ENCODE measurements around the gene PCGF3.
"Not testable (repeated sequence)": the region's sequence is repeated elsewhere in the genome, so short reads cannot be mapped to it uniquely, and the experiment has no call there.

Gene PCGF3

DNA sequence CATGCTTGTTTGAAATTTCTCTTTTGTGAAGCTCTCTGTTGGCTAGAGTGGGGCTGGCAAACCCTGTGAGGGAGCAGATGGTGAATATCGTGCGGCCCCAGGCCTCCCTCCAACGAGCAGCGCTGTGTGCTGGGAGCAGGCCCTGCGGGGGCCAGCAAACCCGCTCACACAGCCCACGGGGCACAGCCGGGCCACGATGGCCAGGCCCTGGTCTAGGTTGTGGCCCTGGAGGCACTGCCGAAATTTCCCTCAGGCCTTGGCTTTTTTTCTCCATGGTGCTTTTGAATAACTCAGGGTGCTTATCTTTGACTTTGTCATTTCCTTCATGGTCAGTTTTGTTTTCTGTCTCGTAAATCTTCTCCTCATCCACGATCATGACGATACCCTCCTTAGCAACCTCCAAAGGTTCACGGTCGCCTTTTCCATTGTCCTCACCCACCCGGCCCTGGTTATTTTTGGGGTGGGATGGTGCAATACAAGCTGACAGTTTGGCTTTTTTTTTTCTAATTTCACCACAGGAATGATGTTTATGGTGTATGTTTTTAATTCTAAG, 20.7 kb downstream of the PCGF3 start:
- TF ChIP-seq, protein P1, sequence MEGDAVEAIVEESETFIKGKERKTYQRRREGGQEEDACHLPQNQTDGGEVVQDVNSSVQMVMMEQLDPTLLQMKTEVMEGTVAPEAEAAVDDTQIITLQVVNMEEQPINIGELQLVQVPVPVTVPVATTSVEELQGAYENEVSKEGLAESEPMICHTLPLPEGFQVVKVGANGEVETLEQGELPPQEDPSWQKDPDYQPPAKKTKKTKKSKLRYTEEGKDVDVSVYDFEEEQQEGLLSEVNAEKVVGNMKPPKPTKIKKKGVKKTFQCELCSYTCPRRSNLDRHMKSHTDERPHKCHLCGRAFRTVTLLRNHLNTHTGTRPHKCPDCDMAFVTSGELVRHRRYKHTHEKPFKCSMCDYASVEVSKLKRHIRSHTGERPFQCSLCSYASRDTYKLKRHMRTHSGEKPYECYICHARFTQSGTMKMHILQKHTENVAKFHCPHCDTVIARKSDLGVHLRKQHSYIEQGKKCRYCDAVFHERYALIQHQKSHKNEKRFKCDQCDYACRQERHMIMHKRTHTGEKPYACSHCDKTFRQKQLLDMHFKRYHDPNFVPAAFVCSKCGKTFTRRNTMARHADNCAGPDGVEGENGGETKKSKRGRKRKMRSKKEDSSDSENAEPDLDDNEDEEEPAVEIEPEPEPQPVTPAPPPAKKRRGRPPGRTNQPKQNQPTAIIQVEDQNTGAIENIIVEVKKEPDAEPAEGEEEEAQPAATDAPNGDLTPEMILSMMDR (IDR thresholded peaks at IDR 0.05; ENCODE audit: low read depth, low read length, missing control alignments) = no peak
- H3K4me3 ChIP-seq (ENCODE audit: low read depth, low read length) = no peak overlapping the region
- in situ Hi-C loops (cut with HindIII; ENCODE audit: low sequenced_read_pairs) = no loop called here
- no peak for DNase-seq (ENCODE audit: low read depth)

DNA sequence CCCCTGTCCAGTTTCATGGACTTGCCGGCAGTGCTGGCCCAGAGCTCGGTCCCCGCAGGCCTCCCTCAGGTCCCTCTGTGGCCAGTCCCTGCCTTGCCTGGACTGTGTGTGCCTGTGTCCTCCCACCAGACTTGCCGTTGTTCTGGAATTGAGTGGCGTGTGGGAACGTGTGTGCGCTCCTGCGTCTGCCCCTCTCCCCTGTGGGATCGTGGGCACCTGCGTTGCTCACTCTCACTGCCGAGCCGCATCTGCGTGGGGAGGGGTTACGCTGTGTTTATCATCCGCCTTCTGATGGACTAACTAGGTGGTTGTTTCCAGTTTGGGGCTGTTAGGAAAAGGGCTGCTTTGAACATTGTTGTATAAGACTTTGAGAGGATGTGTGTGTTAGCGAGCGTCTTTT, 21.2 kb downstream of the PCGF3 start:
- DNase-seq (ENCODE audit: low read depth) = no peak
- in situ Hi-C loops (cut with HindIII; ENCODE audit: low sequenced_read_pairs) = no loop called here
- no peak overlapping the region for H3K4me3 ChIP-seq (ENCODE audit: low read depth, low read length)
- TF ChIP-seq, protein P1 (IDR thresholded peaks at IDR 0.05; ENCODE audit: low read depth, low read length, missing control alignments) = no peak

DNA sequence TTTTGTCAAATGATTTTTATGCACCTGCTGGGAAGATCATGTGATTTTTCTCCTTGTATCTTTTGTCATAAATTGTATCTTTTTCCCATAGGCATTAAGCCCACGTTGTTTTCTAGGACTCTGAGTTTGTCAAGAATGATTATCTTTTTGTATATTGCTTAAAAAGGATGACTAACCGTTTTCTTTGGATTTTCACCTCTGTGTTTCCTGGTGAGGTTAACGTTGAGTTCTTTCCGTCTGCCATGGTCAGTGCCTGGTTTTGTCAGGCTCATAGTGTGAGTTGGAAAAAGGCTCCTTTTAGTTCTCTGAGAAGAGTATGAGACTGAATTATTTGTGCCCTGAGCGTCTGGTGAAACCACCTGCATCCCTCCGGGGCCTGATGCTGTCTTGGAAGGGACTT, 21.9 kb downstream of the PCGF3 start:
- TF ChIP-seq, protein P1 (IDR thresholded peaks at IDR 0.05; ENCODE audit: low read depth, low read length, missing control alignments) = no peak
- in situ Hi-C loops (cut with HindIII; ENCODE audit: low sequenced_read_pairs) = no loop called here
- no peak for DNase-seq (ENCODE audit: low read depth)
- no peak overlapping the region for H3K4me3 ChIP-seq (ENCODE audit: low read depth, low read length)

DNA sequence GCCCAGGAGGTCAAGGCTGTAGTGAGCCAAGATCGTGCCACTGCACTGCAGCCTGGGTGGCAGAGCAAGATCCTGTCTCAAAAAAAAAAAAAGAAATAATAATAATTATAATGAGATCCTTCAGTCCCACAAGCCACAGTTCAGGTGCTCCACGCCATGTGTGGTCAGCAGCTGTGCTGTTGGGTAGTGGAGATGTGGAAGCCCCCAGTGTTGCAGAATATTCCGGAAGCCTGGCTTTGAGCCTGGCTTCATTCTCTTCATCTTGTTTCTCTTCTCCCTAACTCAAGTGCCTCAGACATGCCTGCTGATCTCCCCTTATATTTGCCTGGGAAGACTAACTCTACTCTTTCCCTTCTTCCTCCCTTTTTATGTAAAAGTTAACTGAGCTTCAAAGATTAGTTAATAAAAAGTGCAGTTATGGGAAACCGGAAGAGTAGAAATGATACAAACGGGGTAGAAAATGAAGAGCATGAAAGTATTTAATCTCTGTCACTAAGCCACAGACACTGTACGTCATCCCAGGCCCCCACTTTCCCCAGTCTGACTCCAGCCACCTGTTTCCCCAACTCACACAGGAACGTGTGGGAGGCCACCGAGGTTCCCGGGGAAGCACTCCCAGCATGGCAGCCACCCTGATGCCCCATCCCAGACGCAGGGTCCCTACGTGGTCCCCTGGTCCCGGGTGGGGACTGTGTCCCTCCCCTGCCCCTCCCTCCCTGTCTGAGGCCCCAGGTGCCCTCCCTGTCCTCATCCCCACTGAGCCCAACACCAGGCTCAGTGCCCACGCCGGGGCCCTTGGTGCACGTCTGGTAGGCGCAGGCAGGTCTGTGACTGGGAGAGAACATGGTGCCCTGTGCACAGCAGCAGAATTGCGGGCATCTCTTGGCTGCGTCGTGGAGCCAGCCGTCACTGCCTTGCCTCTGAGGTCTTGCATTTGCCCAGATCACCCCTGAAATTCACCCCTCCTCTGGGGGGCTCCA, 24.0 kb downstream of the PCGF3 start:
- DNase-seq (ENCODE audit: low read depth) = no peak
- TF ChIP-seq, protein P1 (IDR thresholded peaks at IDR 0.05; ENCODE audit: low read depth, low read length, missing control alignments) = no peak
- no peak overlapping the region for H3K4me3 ChIP-seq (ENCODE audit: low read depth, low read length)
- in situ Hi-C loops (cut with HindIII; ENCODE audit: low sequenced_read_pairs) = no loop called here

DNA sequence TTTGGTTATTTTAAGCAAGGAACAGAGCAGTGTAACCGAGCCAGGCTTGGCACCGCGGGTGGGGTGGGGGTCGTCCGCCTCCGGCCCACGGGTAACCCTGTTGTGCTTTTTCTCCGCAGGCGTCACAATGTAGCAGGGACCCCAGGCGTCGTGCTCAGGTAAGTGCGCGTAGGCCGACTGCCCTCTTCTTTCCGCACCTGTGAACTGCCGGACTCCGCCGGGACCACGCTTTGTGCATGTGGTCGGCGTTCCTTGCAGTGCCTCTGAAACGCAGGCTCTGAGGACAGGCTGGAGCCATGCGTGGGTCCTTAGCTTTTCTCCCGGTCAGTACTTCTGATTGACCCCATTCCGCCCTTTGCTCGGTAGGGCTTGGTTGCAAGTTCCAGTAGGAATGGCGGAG, 24.9 kb downstream of the PCGF3 start:
- in situ Hi-C loops (cut with HindIII; ENCODE audit: low sequenced_read_pairs) = no loop called here
- no peak for DNase-seq (ENCODE audit: low read depth)
- no peak overlapping the region for H3K4me3 ChIP-seq (ENCODE audit: low read depth, low read length)
- TF ChIP-seq, protein P1 (IDR thresholded peaks at IDR 0.05; ENCODE audit: low read depth, low read length, missing control alignments) = no peak

DNA sequence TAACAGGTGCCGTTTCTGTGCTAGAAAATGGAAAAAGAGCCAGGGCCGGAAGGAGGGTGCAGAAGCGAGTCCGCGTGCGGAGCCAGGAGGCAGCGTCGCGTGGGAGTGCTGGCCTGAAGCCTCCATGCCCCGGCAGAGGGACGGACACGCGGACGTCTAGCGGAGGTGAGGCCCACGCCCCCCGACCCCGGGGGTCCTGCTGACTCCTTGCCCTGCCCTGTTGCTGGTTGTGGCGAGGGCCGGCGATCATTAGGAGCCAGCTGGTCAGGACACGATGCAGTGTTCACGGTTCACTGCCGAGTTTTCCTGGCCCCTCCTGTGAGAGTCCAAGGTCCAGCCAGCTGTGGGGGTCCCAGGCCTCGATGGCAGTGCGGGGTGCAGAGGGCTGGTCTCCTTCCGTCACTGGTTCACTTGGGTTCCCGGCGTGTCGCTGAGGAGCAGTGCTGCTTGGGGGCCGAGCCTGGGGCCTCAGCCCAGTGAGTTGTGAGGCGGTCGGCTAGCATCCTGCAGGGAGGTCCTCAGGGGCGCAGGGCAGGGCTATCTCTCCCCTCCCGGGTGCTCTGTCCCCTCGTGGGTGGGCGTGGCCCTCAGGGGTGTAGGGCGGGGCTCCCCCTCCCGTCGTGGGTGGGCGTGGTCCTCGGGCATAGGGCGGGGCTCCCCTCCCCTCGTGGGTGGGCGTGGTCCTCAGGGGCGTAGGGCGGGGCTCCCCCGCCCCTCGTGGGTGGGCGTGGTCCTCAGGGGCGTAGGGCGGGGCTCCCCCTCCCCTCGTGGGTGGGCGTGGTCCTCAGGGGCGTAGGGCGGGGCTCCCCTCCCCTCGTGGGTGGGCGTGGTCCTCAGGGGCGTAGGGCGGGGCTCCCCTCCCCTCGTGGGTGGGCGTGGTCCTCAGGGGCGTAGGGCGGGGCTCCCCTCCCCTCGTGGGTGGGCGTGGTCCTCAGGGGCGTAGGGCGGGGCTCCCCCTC, 25.6 kb downstream of the PCGF3 start:
- DNase-seq (ENCODE audit: low read depth); H3K4me3 ChIP-seq (ENCODE audit: low read depth, low read length); in situ Hi-C loops (cut with HindIII; ENCODE audit: low sequenced_read_pairs): not testable (repeated sequence)

DNA sequence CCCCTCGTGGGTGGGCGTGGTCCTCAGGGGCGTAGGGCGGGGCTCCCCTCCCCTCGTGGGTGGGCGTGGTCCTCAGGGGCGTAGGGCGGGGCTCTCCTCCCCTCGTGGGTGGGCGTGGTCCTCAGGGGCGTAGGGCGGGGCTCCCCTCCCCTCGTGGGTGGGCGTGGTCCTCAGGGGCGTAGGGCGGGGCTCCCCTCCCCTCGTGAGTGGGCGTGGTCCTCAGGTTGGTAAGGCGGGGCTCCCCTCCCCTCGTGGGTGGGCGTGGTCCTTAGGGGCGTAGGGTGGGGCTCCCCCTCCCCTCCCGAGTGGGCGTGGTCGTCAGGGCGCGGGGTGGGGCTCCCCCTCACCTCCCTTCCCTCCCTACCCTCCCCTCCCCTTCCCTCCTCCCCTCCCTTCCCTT, 26.3 kb downstream of the PCGF3 start:
- in situ Hi-C loops (cut with HindIII; ENCODE audit: low sequenced_read_pairs); H3K4me3 ChIP-seq (ENCODE audit: low read depth, low read length); DNase-seq (ENCODE audit: low read depth): not testable (repeated sequence)

All from astrocyte of the cerebellum (primary cell).